HK-2 (cell line): ENCODE measurements around the gene PRAMEF13.
"Not testable (repeated sequence)": the region's sequence is repeated elsewhere in the genome, so short reads cannot be mapped to it uniquely, and the experiment has no call there.

Source experiments
- DNase-seq: peaks from one replicate; pipeline ENCODE4 v3.0.0-alpha.2; 2018; ENCODE audit not compliant: unreplicated experiment

Gene PRAMEF13

GRCh38 chr1:13171548-13171947, 29.7 kb downstream of the PRAMEF13 start, which contains the start of gene PRAMEF9:
PRAMEF9 (plus strand) TSS chr1:13171848; CDS start chr1:13175281, 3,433 bp downstream.
- DNase-seq, result not testable (repeated sequence)

- DNase-seq, result not testable (repeated sequence)
These were observed 35.7 kb downstream of the PRAMEF13 start, which contains the start of gene HNRNPCL4 for GRCh38 chr1:13165531-13165930. HNRNPCL4 (minus strand) TSS chr1:13165631; CDS start chr1:13165467, 164 bp downstream.

- not testable (repeated sequence) for DNase-seq
These were observed 45.3 kb downstream of the PRAMEF13 start, which contains the start of gene PRAMEF26 for GRCh38 chr1:13155909-13156308. PRAMEF26 (minus strand) TSS chr1:13156009; CDS start chr1:13153095, 2,914 bp downstream.
